Astrocyte (in vitro differentiated cells and primary cell): Measurements from ENCODE around the gene MCF2L.

ENCODE experiments used
- CTCF ChIP-seq: IDR thresholded peaks from 2 replicates; pipeline ENCODE4 v1.5.1; 2011; ENCODE audit warnings: low read depth, mild to moderate bottlenecking, inconsistent platforms, low read length, moderate library complexity; ENCODE audit not compliant: insufficient read depth
- EZH2 ChIP-seq: IDR thresholded peaks from 2 replicates; pipeline ENCODE4 v1.6.1; 2012; ENCODE audit warnings: mild to moderate bottlenecking, low read length, inconsistent platforms; ENCODE audit not compliant: insufficient read depth

GRCh38 chr13:112962911-112963625 is 5.9 kb upstream of the MCF2L start:
- TF ChIP-seq CTCF (no peak), EZH2 (no peak)
